NB4 (cell line): ENCODE data around the gene IQGAP2.

Experiments
- DNase-seq: peaks from one replicate; pipeline ENCODE4 v3.0.0; 2010; ENCODE audit warnings: low read depth
- H3K4me3 ChIP-seq: one replicate; pipeline ENCODE4 v1.5.1; 2011; ENCODE audit warnings: mild to moderate bottlenecking, low read depth, low read length, moderate library complexity
- CTCF ChIP-seq: IDR thresholded peaks from one replicate; pipeline ENCODE4 v1.5.1; 2012; ENCODE audit warnings: low read depth, low read length
- MAX ChIP-seq: IDR thresholded peaks from 2 replicates; pipeline ENCODE4 v1.6.1; 2011; ENCODE audit warnings: low read depth, low read length
- MYC ChIP-seq: IDR thresholded peaks from 2 replicates; pipeline ENCODE4 v1.6.1; 2011; ENCODE audit warnings: low read depth, low read length
- POLR2A ChIP-seq: IDR thresholded peaks from 2 replicates; pipeline ENCODE4 v1.6.1; 2011; ENCODE audit warnings: mild to moderate bottlenecking; ENCODE audit not compliant: insufficient read length; ENCODE audit errors: extremely low read depth

IQGAP2 gene

GRCh38 chr5:76468635-76469425, 65.7 kb downstream of the IQGAP2 start:
- TF ChIP-seq MAX (no peak; the same call in 1 of the 2 replicates), CTCF (no peak), POLR2A (no peak), MYC (no peak)
- no peak overlapping the region for H3K4me3 ChIP-seq
- DNase-seq, result peak; percentile 36

- TF ChIP-seq CTCF (no peak), POLR2A (no peak), MYC (no peak), MAX (no peak)
- H3K4me3 ChIP-seq, result no peak overlapping the region
- no peak for DNase-seq
Observed at GRCh38 chr5:76469656-76470290, 66.7 kb downstream of the IQGAP2 start.

GRCh38 chr5:76470976-76471375, 67.9 kb downstream of the IQGAP2 start:
- DNase-seq, result no peak
- TF ChIP-seq CTCF (no peak), MYC (no peak), POLR2A (no peak), MAX (no peak)
- no peak overlapping the region for H3K4me3 ChIP-seq

GRCh38 chr5:76471406-76471805, 68.3 kb downstream of the IQGAP2 start:
- TF ChIP-seq MAX (no peak), CTCF (no peak), MYC (no peak), POLR2A (no peak)
- H3K4me3 ChIP-seq, result no peak overlapping the region
- DNase-seq, result no peak

- TF ChIP-seq MYC (no peak), CTCF (no peak), MAX (no peak), POLR2A (no peak)
- no peak for DNase-seq
- H3K4me3 ChIP-seq, result no peak overlapping the region
Observed at GRCh38 chr5:76471987-76472334, 68.9 kb downstream of the IQGAP2 start.
